HEK293 (cell line): Measurements from ENCODE around the gene HSD11B1.

Experiments used
- CTCF ChIP-seq: fragments of 450-650 bp; formaldehyde crosslinking; IDR thresholded peaks from 2 replicates; pipeline ENCODE4 v1.5.1; 2016; ENCODE audit warnings: missing biosample characterization, missing genetic modification characterization
- GFI1B ChIP-seq: fragments of 450-650 bp; formaldehyde crosslinking; IDR thresholded peaks from 2 replicates; pipeline ENCODE4 v1.5.1; 2016; ENCODE audit warnings: missing biosample characterization, missing genetic modification characterization
- ZBTB20 ChIP-seq: fragments of 450-650 bp; formaldehyde crosslinking; IDR thresholded peaks from 2 replicates; pipeline ENCODE4 v1.5.1; 2016; ENCODE audit warnings: missing biosample characterization, missing genetic modification characterization
- ZNF121 ChIP-seq: fragments of 450-650 bp; formaldehyde crosslinking; IDR thresholded peaks from 2 replicates; pipeline ENCODE4 v1.5.1; 2016; ENCODE audit warnings: missing biosample characterization, missing genetic modification characterization
- ZNF148 ChIP-seq: fragments of 450-650 bp; formaldehyde crosslinking; IDR thresholded peaks from 2 replicates; pipeline ENCODE4 v1.5.0; 2017; ENCODE audit warnings: missing biosample characterization, missing genetic modification characterization, borderline replicate concordance
- ZNF18 ChIP-seq: fragments of 450-650 bp; formaldehyde crosslinking; IDR thresholded peaks from 2 replicates; pipeline ENCODE4 v1.5.1; 2016; ENCODE audit warnings: missing biosample characterization, missing genetic modification characterization
- ZNF302 ChIP-seq: fragments of 450-650 bp; formaldehyde crosslinking; IDR thresholded peaks from 2 replicates; pipeline ENCODE4 v1.5.1; 2016; ENCODE audit warnings: missing biosample characterization, missing genetic modification characterization, low read depth
- ZNF362 ChIP-seq: fragments of 450-650 bp; formaldehyde crosslinking; IDR thresholded peaks from 2 replicates; pipeline ENCODE4 v1.5.1; 2016; ENCODE audit warnings: missing biosample characterization, missing genetic modification characterization
- ZNF391 ChIP-seq: fragments of 450-650 bp; formaldehyde crosslinking; IDR thresholded peaks from 2 replicates; pipeline ENCODE4 v1.5.1; 2016; ENCODE audit warnings: low read depth, missing biosample characterization, missing genetic modification characterization, borderline replicate concordance
- ZNF549 ChIP-seq: fragments of 450-650 bp; IDR thresholded peaks from 2 replicates; pipeline ENCODE4 v1.5.1; 2018; ENCODE audit warnings: missing biosample characterization, missing genetic modification characterization, mild to moderate bottlenecking, inconsistent platforms, moderate library complexity
- ZSCAN18 ChIP-seq: fragments of 450-650 bp; formaldehyde crosslinking; IDR thresholded peaks from 2 replicates; pipeline ENCODE4 v1.5.1; 2016; ENCODE audit warnings: missing biosample characterization, missing genetic modification characterization

GRCh38 chr1:209747580-209748262 lies 43.1 kb downstream of the HSD11B1 start:
- TF ChIP-seq ZNF549 (no peak), CTCF (tag by site-specific recombination) (peak; percentile 98), ZNF362 (tag by site-specific recombination) (no peak), ZNF121 (tag by site-specific recombination) (no peak), ZNF302 (no peak), GFI1B (0 out of 2 replicates have a peak, but pooled peaks have one; percentile 4), ZNF391 (peak; percentile 23; the same call in 1 of the 2 replicates), ZNF18 (tag by site-specific recombination) (peak; percentile 37; the same call in 1 of the 2 replicates), ZNF148 (no peak), ZBTB20 (tag by site-specific recombination) (no peak; the same call in 1 of the 2 replicates), ZSCAN18 (tag by site-specific recombination) (no peak)
